Adrenal gland (tissue), 12 donors: Measurements from ENCODE around the gene BIRC5. TPM values are rescaled to one million over a fixed set of nuclear protein-coding genes. Genes with fewer than 3 reads are reported as not detected.

Source experiments
- DNase-seq, 7 donors: peaks; one replicate each; pipeline ENCODE4 v3.0.0-alpha.2; 2019 to 2020
- H3K27ac ChIP-seq, 5 donors: fragments of 200-600 bp; sonication (generic) in 4 of 5; 1 replicate in 3 of 5; 2 replicates in 2 of 5; pipeline versions ENCODE4 v1.5.1 to v1.8.0; 2016 to 2020; ENCODE audit warnings: mild to moderate bottlenecking in 1 of 5
- H3K27me3 ChIP-seq: fragments of 200-600 bp; 2 replicates; pipeline ENCODE4 v1.8.0; 2021
- H3K36me3 ChIP-seq, 2 donors: fragments of 200-600 bp; replicated peaks in 1 of 2; 1 replicate in 1 of 2; 2 replicates in 1 of 2; pipeline versions ENCODE4 v1.5.1 to v1.8.0; 2018 to 2022
- H3K4me1 ChIP-seq, 2 donors: fragments of 200-600 bp; replicated peaks in 1 of 2; 1 replicate in 1 of 2; 2 replicates in 1 of 2; pipeline versions ENCODE4 v1.5.1 to v1.8.0; 2018 to 2021
- H3K4me3 ChIP-seq, 4 donors: fragments of 200-600 bp; sonication (generic) in 3 of 4; one replicate each; pipeline ENCODE4 v1.5.1; 2016 to 2018
- H3K9me3 ChIP-seq, 3 donors: fragments of 200-600 bp; sonication (generic) in 1 of 3; replicated peaks in 1 of 3; 1 replicate in 2 of 3; 2 replicates in 1 of 3; pipeline versions ENCODE4 v1.5.1 to v1.8.0; 2016 to 2021
- CTCF ChIP-seq, 6 experiments: fragments of 450-650 bp in 4 of 6; fragments of 200-600 bp in 2 of 6; sonication (generic) in 1 of 6; IDR thresholded peaks; 1 replicate in 5 of 6; 2 replicates in 1 of 6; pipeline versions ENCODE4 v1.5.1 to v1.8.0; 2016 to 2021; ENCODE audit warnings: antibody characterized with exemption in 6 of 6, mild to moderate bottlenecking in 2 of 6, moderate library complexity in 1 of 6
- POLR2A ChIP-seq, 2 donors: fragments of 450-650 bp; IDR thresholded peaks; one replicate each; pipeline ENCODE4 v1.6.1; 2017; ENCODE audit warnings: antibody characterized with exemption in 2 of 2, mild to moderate bottlenecking in 2 of 2, moderate library complexity in 1 of 2
- WGBS, 4 donors: extraction: QIAGEN DNeasy Blood & Tissue Kit in 2 of 4; methylation state at CpG; one replicate each; pipeline versions ENCODE4 v1.1.5 to v1.1.7; 2013 to 2017; 5-methylcytosine and 5-hydroxymethylcytosine counted together
- intact Hi-C, 2 donors: fragments of 100-400 bp; cut with DNase I; formaldehyde crosslinking; loops; one replicate each; pipeline versions ENCODE4 v1.14.1 to v1.15.0; 2022 to 2023
- polyA plus RNA-seq, 3 donors: library from polyadenylated mRNA; stranded (reverse); fragments of 200-250 nt in 2 of 3; fragments of 350-450 nt in 1 of 3; fragmentation: Illumina TruSeq in 1 of 3; extraction: RNeasy Lipid Tissue Mini Kit (QIAGEN cat#74804) in 1 of 3; gene quantifications; one replicate each; pipeline ENCODE4 v1.2.3, GENCODE V29; 2013 to 2014
- total RNA-seq, 9 donors: library from RNA; depleted of rRNA in 4 of 9; stranded (reverse); fragments of >200 nt in 4 of 9; fragments of 120-200 nt in 1 of 9; fragmentation: NEBNext Ultra II Directional in 1 of 9; extraction: Animal tissue kit (Norgen Biotek cat#: 25700) in 1 of 9; gene quantifications; one replicate each; pipeline versions ENCODE4 v1.1.0 to v1.2.4, GENCODE V29; 2013 to 2023
- donor health status: healthy with polysubstance abuse.
- donor health status: Bipolar disorder and iron deficiency.
- donor health status: DM: yes; HTN: yes; CAD: no.
- donor health status: DM: no; HTN: no; CAD: no.
- donor health status: DM: no; HTN: no; CAD: no.
- donor health status: DM: yes; HTN: yes; CAD: no.

BIRC5 gene
- total and polyA plus RNA-seq, 12 donors, result 0.12 to 17.6 (median 1.3) TPM

DNA sequence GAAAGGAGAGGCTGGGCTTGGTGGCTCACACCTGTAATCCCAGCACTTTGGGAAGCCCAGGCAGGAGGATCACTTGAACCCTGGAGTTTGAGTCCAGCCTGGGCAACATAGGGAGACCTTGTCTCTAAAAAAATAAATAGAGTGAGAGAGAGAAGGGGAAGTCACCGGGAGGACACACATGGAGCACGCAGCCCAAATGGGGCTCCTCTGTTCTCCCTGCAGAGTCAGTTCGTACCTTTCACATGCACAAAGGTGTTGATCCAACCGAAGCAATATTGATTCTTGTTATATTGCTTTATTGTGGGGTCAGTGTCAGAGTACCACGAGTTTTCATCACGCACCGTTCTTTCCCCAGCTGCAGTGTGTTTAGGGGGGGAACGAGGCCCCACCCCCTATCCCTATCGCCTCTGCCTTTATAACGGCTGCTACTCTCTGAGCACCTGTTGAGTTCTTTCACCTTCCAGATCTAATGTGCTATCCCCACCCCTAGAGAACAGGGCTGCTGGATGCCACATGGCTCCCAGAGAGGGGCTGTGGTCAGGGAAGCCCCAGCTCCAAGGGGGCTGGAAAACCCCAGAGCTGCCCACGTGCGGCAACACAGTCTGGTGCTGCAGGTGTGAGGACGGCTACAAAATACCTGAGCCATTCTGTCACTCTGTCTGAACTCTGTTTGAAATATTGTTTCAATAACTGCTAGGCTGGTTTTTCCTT lies 16.4 kb downstream of the BIRC5 start:
- no peaks in the 10 kb centered on the region for H3K36me3 ChIP-seq
- peaks cover 27% of the 10 kb centered on the region for H3K27me3 ChIP-seq
- no peak for DNase-seq
- H3K4me3 ChIP-seq, result no peak overlapping the region
- TF ChIP-seq POLR2A (IDR thresholded peaks at IDR 0.05), result no peak
- TF ChIP-seq CTCF (IDR thresholded peaks at IDR 0.05), result no peak
- no peaks in the 10 kb centered on the region for H3K4me1 ChIP-seq
- intact Hi-C loops, result no loop called here
- no peaks in the 10 kb centered on the region for H3K9me3 ChIP-seq
- no peak overlapping the region for H3K27ac ChIP-seq
- whole genome bisulfite sequencing, 4 donors, result 63 to 68% (median 67%) methylated on average over 11 to 13 of the region's 13 CpGs

DNA sequence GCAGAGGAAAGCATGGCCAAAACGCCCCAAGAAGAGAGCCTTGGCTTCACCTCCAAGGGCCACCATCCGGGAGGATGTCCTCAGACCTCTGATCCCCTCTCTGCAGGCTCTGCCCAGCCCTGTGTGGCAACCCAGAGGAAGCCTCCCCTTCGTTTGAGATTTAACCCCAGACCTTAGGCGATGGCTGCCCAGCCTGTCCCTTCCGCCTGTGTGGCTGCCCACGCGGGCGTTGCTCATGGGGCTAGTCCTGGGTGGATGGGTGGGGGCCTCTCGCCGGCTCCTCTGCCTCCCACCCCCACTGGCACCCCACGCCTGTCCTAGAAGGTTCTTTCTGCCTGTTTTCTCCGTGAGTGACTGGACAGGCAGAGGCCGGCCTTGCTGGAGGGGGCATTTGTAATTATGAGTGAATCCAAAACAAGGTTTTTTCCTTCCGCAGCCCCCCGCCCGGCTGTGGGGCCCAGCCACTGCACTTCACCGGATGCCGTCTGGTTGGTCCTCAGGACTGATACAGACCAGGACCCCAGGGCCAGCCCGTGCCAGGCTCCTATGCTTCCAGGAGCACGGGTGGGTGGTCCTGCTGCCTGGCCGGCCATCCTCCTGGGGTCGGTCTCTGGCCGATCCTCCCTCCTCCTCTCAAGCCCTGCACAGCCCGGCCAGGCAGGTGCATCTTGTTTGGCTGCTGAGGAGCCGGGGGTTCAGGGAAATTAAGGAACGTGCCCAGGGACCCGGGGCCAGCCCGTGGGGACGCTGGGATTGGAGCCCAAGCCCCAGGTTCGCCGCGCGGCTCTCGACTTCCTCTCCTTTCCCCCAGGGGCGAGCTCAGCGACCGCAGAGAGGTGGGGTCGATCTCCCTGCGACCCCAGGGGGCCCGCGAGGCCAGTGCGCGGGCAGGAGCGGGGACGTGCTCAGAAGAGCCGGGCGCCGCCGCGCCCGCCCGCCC lies 17.2 kb downstream of the BIRC5 start, which contains the start of gene TMEM235:
TSS of gene TMEM235 (plus strand) at position 636 of the 940 bp plus-strand sequence. CDS start 393 bp downstream, outside the sequence.
- no peak within 1 kb of the TSS for H3K27ac ChIP-seq
- no peaks in the 10 kb centered on the region for H3K9me3 ChIP-seq
- TF ChIP-seq CTCF (IDR thresholded peaks at IDR 0.05) (no peak), POLR2A (IDR thresholded peaks at IDR 0.05) (no peak)
- H3K4me3 ChIP-seq, result no peak within 1 kb of the TSS
- intact Hi-C loops, result no loop called here
- peaks cover 27% of the 10 kb centered on the region for H3K27me3 ChIP-seq
- 21 to 64% (median 35%) methylated on average over 10 to 51 of the region's 52 CpGs for WGBS, 4 donors
- H3K4me1 ChIP-seq, result no peaks in the 10 kb centered on the region
- DNase-seq, result no peak
- no peaks in the 10 kb centered on the region for H3K36me3 ChIP-seq

GRCh38 chr17:78231991-78232858 lies 18.2 kb downstream of the BIRC5 start:
- Histone ChIP-seq H3K27me3 (peaks cover 27% of the 10 kb centered on the region), H3K9me3 (no peaks in the 10 kb centered on the region), H3K36me3 (no peaks in the 10 kb centered on the region), H3K4me3 (no peak overlapping the region), H3K4me1 (no peaks in the 10 kb centered on the region), H3K27ac (no peak overlapping the region)
- TF ChIP-seq CTCF (IDR thresholded peaks at IDR 0.05) (no peak), POLR2A (IDR thresholded peaks at IDR 0.05) (no peak)
- DNase-seq, result no peak
- 14 to 61% (median 19%) methylated on average over 3 to 55 of the region's 55 CpGs for WGBS, 4 donors
- intact Hi-C loops, result no loop called here

GRCh38 chr17:78232859-78233173 lies 18.8 kb downstream of the BIRC5 start:
- Histone ChIP-seq H3K27ac (no peak overlapping the region), H3K4me1 (no peaks in the 10 kb centered on the region), H3K27me3 (peaks cover 27% of the 10 kb centered on the region), H3K36me3 (no peaks in the 10 kb centered on the region), H3K9me3 (no peaks in the 10 kb centered on the region), H3K4me3 (no peak overlapping the region)
- no peak for TF ChIP-seq POLR2A (IDR thresholded peaks at IDR 0.05)
- TF ChIP-seq CTCF (IDR thresholded peaks at IDR 0.05), result no peak
- 85 to 96% (median 89%) methylated on average over 2 of the region's 2 CpGs for WGBS, 4 donors
- intact Hi-C loops, result no loop called here
- DNase-seq, result no peak
